Heart left ventricle (tissue), 16 donors: Measurements from ENCODE around the gene KCNJ10. TPM values are rescaled to one million over a fixed set of nuclear protein-coding genes. Genes with fewer than 3 reads are reported as not detected.
A peak's percentile ranks its signal among the peaks of the same experiment; 100 is the strongest.

ENCODE experiments used
- ATAC-seq, 4 donors: fragments of 200-7000 bp; cut with Tn5 transposase; one replicate each; pipeline ENCODE4 v1.9.1; 2020 to 2022; ENCODE audit warnings: moderate library complexity in 4 of 4, mild to moderate bottlenecking in 3 of 4, moderate number of reproducible peaks in 1 of 4
- DNase-seq, 5 donors: peaks; one replicate each; pipeline ENCODE4 v3.0.0-alpha.2; 2020
- H3K27ac ChIP-seq, 12 donors: fragments of 200-600 bp; sonication (generic) in 4 of 12; one replicate each; pipeline versions ENCODE4 v1.5.0 to v1.8.0; 2016 to 2022; ENCODE audit warnings: mild to moderate bottlenecking in 2 of 12
- H3K27me3 ChIP-seq, 9 donors: fragments of 200-600 bp; sonication (generic) in 2 of 9; one replicate each; pipeline versions ENCODE4 v1.5.1 to v1.8.0; 2016 to 2022; ENCODE audit warnings: mild to moderate bottlenecking in 3 of 9
- H3K36me3 ChIP-seq, 9 donors: fragments of 200-600 bp; sonication (generic) in 2 of 9; one replicate each; pipeline versions ENCODE4 v1.5.0 to v1.8.0; 2018 to 2022; ENCODE audit warnings: mild to moderate bottlenecking in 2 of 9
- H3K4me1 ChIP-seq, 12 donors: fragments of 200-600 bp; sonication (generic) in 4 of 12; one replicate each; pipeline versions ENCODE4 v1.5.0 to v1.8.0; 2016 to 2022; ENCODE audit warnings: mild to moderate bottlenecking in 3 of 12
- H3K4me3 ChIP-seq, 12 donors: fragments of 200-600 bp; sonication (generic) in 4 of 12; one replicate each; pipeline versions ENCODE4 v1.5.0 to v1.8.0; 2017 to 2022; ENCODE audit warnings: mild to moderate bottlenecking in 9 of 12, moderate library complexity in 4 of 12
- H3K9me3 ChIP-seq, 12 donors: fragments of 200-600 bp; sonication (generic) in 4 of 12; one replicate each; pipeline versions ENCODE4 v1.5.0 to v1.8.0; 2016 to 2022; ENCODE audit warnings: mild to moderate bottlenecking in 1 of 12
- CTCF ChIP-seq, 12 donors: fragments of 200-600 bp; sonication (generic) in 4 of 12; IDR thresholded peaks; one replicate each; pipeline versions ENCODE4 v1.5.0 to v1.8.0; 2018 to 2022; ENCODE audit warnings: antibody characterized with exemption in 12 of 12, mild to moderate bottlenecking in 5 of 12
- POLR2A ChIP-seq, 2 donors: fragments of 450-650 bp; IDR thresholded peaks; one replicate each; pipeline ENCODE4 v1.6.1; 2017; ENCODE audit warnings: antibody characterized with exemption in 2 of 2, mild to moderate bottlenecking in 2 of 2, moderate library complexity in 2 of 2
- WGBS, 4 donors: extraction: QIAGEN DNeasy Blood & Tissue Kit in 2 of 4; methylation state at CpG; one replicate each; pipeline versions ENCODE4 v1.1.5 to v1.1.7; 2013 to 2018; 5-methylcytosine and 5-hydroxymethylcytosine counted together
- intact Hi-C, 10 donors: fragments of 100-400 bp; cut with DNase I; formaldehyde crosslinking; loops; one replicate each; pipeline versions ENCODE4 v1.11.1 to v1.14.2; 2022
- polyA plus RNA-seq, 2 donors: library from polyadenylated mRNA; stranded (reverse); fragments of 200-250 nt; gene quantifications; one replicate each; pipeline ENCODE4 v1.2.3, GENCODE V29; 2013
- total RNA-seq, 9 donors: library from RNA; depleted of rRNA in 2 of 9; stranded (reverse); fragments of >200 nt in 2 of 9; fragmentation: NEBNext Ultra II Directional in 3 of 9; extraction: Animal tissue kit (Norgen Biotek cat#: 25700) in 3 of 9; gene quantifications; one replicate each; pipeline versions ENCODE4 v1.1.0 to v1.2.4, GENCODE V29; 2016 to 2023
- donor health status: ischemic (EF 13 %, LVEDD 7.1; RV severe dilation, severe dysfunction).
- donor health status: healthy with polysubstance abuse.
- donor health status: DM: no; HTN: yes; CAD: no.
- donor health status: DM: no; HTN: no; CAD: no.
- donor health status: ischemic (EF 25% LVEDD 6.9; RV normal size, moderate dysfunction).
- donor health status: ischemic (EF 25% LVEDD 5.7; RV mildly dilated, moderate dysfunction).
- donor health status: healthy.
- donor health status: DM: yes; HTN: yes; CAD: no.
- donor health status: ischemic (EF 35%, LVEDD 5.7; RV mildly dilated, moderate dysfunction).
- donor health status: nonischemic (EF 11% LVEDD 7.7; RV severe dilation, severe dysfunction).
- donor health status: DM: yes; HTN: yes; CAD: no.
- donor health status: PGD.
- donor health status: ischemic (EF 29% LVEDD 5.4; RV normal size, mild dysfunction).
- donor health status: nonischemic (EF 23%, LVEDD 6.1; RV moderate dilation, normal function).

Gene KCNJ10
- total and polyA plus RNA-seq, 11 donors = 0.08 to 1.1 (median 0.48) TPM; not detected in 8

GRCh38 chr1:159990005-159990404 is 80.0 kb downstream of the KCNJ10 start:
- no peak overlapping the region for H3K4me3 ChIP-seq
- H3K9me3 ChIP-seq = no peaks in the 10 kb centered on the region
- H3K36me3 ChIP-seq = no peaks in the 10 kb centered on the region
- no peak for TF ChIP-seq POLR2A (IDR thresholded peaks at IDR 0.05)
- TF ChIP-seq CTCF (IDR thresholded peaks at IDR 0.05) = no peak
- 85 to 91% (median 87%) methylated on average over 5 of the region's 5 CpGs for WGBS, 4 donors
- no peak for DNase-seq
- peaks cover 0 to 10% (median 0%) of the 10 kb centered on the region in 12 donors for H3K4me1 ChIP-seq
- intact Hi-C loops = no loop called here
- H3K27ac ChIP-seq = no peak overlapping the region
- peaks cover 0 to 5% (median 0%) of the 10 kb centered on the region in 9 donors for H3K27me3 ChIP-seq
- ATAC-seq = no peak

DNA sequence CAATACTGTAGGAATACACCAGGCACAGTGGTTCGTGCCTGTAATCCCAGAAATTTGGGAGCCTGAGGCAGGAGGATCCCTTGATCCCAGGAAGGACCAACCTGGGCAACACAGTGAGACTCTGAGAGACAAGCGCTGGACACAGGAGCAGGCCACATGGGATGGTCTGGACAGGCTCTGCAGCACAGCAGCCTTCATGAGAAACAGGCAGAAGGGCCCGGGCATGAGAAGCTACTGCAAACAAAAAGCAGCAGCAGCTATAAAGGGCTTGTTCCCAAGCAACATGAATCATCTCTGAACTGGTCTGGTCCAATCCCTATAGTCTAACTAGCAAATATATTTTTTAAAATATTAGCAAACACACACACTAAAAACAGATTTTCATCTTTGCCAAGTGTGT is 80.4 kb downstream of the KCNJ10 start:
- no peak overlapping the region for H3K27ac ChIP-seq
- H3K27me3 ChIP-seq = peaks cover 0 to 5% (median 0%) of the 10 kb centered on the region in 9 donors
- TF ChIP-seq CTCF (IDR thresholded peaks at IDR 0.05) = no peak
- TF ChIP-seq POLR2A (IDR thresholded peaks at IDR 0.05) = no peak
- intact Hi-C loops = no loop called here
- no peaks in the 10 kb centered on the region for H3K9me3 ChIP-seq
- H3K4me1 ChIP-seq = peaks cover 0 to 10% (median 0%) of the 10 kb centered on the region in 12 donors
- DNase-seq (no peak), ATAC-seq (no peak)
- H3K4me3 ChIP-seq = no peak overlapping the region
- WGBS, 4 donors = 67 to 90% (median 86%) methylated on average over 3 of the region's 3 CpGs
- H3K36me3 ChIP-seq = no peaks in the 10 kb centered on the region

DNA sequence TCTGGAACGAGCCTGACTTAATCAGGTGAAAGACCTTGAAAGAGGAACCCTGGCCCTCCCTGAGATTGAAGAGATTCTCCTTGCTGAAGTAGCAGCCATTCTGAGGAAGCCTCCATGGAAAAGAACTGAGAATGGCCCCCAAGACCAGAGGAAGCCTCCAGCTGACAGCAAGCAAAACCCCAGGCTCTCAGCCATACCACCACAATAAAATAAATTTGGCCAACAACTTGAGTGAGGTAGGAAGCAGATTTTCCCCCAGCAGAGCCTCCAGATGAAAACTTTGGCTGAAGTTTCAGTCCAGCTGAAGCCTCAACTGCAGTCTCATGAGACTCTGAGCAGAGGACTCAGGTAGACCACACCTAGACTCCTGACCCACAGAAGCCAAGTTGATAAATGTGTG is 82.0 kb downstream of the KCNJ10 start:
- Histone ChIP-seq H3K27ac (no peak overlapping the region), H3K4me1 (peaks cover 0 to 8% (median 0%) of the 10 kb centered on the region in 12 donors), H3K9me3 (no peaks in the 10 kb centered on the region), H3K36me3 (no peaks in the 10 kb centered on the region), H3K27me3 (peaks cover 0 to 10% (median 0%) of the 10 kb centered on the region in 9 donors), H3K4me3 (no peak overlapping the region)
- intact Hi-C loops = no loop called here
- DNase-seq (no peak), ATAC-seq (no peak)
- 45 to 76% (median 65%) methylated on average over 1 of the region's 1 CpG for WGBS, 4 donors
- no peak for TF ChIP-seq CTCF (IDR thresholded peaks at IDR 0.05)
- no peak for TF ChIP-seq POLR2A (IDR thresholded peaks at IDR 0.05)

- Histone ChIP-seq H3K36me3 (no peaks in the 10 kb centered on the region), H3K27me3 (peaks cover 0 to 10% (median 0%) of the 10 kb centered on the region in 9 donors), H3K4me1 (peaks cover 0 to 8% (median 0%) of the 10 kb centered on the region in 12 donors), H3K4me3 (no peak overlapping the region), H3K9me3 (no peaks in the 10 kb centered on the region), H3K27ac (no peak overlapping the region)
- TF ChIP-seq POLR2A (IDR thresholded peaks at IDR 0.05) (no peak), CTCF (IDR thresholded peaks at IDR 0.05) (no peak)
- DNase-seq (peak in 1 of 5 donors; percentile 45), ATAC-seq (peak in 2 of 4 donors; percentile 34 to 44)
- WGBS, 4 donors = 16 to 39% (median 28%) methylated on average over 4 of the region's 4 CpGs
- intact Hi-C loops = no loop called here
These were observed 82.8 kb downstream of the KCNJ10 start for GRCh38 chr1:159987186-159987585.
